Spinal cord (tissue), 10 donors: ENCODE results near the gene TMEM98. TPM values are rescaled to one million over a fixed set of nuclear protein-coding genes. Genes with fewer than 3 reads are reported as not detected.

Source experiments
- DNase-seq, 6 donors: peaks; one replicate each; pipeline versions ENCODE4 v3.0.0 to v3.0.0-alpha.2; 2013 to 2015; ENCODE audit warnings: low spot score in 6 of 6, low read depth in 4 of 6
- H3K27ac ChIP-seq: one replicate; pipeline ENCODE4 v1.5.1; 2013; ENCODE audit warnings: low read depth, low read length, control low read depth
- H3K27me3 ChIP-seq: one replicate; pipeline ENCODE4 v1.6.1; 2013; ENCODE audit warnings: low read length; ENCODE audit not compliant: control insufficient read depth, insufficient read depth
- H3K36me3 ChIP-seq: one replicate; pipeline ENCODE4 v1.6.1; 2013; ENCODE audit warnings: low read length; ENCODE audit not compliant: control insufficient read depth, insufficient read depth
- H3K4me1 ChIP-seq: one replicate; pipeline ENCODE4 v1.6.1; 2013; ENCODE audit warnings: low read length; ENCODE audit not compliant: control insufficient read depth, insufficient read depth
- H3K4me3 ChIP-seq: one replicate; pipeline ENCODE4 v1.5.1; 2013; ENCODE audit warnings: low read depth, low read length, control low read depth
- H3K9me3 ChIP-seq: one replicate; pipeline ENCODE4 v1.6.1; 2013; ENCODE audit warnings: low read length; ENCODE audit not compliant: control insufficient read depth, insufficient read depth
- WGBS: methylation state at CpG from one replicate; pipeline ENCODE4 v1.1.5; 2013; ENCODE audit warnings: missing lambda C conversion rate; ENCODE audit not compliant: insufficient coverage; 5-methylcytosine and 5-hydroxymethylcytosine counted together
- polyA plus RNA-seq, 2 donors: library from polyadenylated mRNA; unstranded; fragments of 120-200 nt; gene quantifications; one replicate each; pipeline ENCODE4 v1.2.1, GENCODE V29; 2013; ENCODE audit not compliant: insufficient read length in 2 of 2
- total RNA-seq, 2 donors: library from RNA; depleted of rRNA in 1 of 2; stranded (reverse); fragments of 120-200 nt in 1 of 2; fragments of >200 nt in 1 of 2; gene quantifications; one replicate each; pipeline versions ENCODE4 v1.2.3 to v1.2.4, GENCODE V29; 2013 to 2014
- donor health status: healthy.

TMEM98 gene
- total and polyA plus RNA-seq, 4 donors: 62.7 to 102 (median 79.4) TPM

DNA sequence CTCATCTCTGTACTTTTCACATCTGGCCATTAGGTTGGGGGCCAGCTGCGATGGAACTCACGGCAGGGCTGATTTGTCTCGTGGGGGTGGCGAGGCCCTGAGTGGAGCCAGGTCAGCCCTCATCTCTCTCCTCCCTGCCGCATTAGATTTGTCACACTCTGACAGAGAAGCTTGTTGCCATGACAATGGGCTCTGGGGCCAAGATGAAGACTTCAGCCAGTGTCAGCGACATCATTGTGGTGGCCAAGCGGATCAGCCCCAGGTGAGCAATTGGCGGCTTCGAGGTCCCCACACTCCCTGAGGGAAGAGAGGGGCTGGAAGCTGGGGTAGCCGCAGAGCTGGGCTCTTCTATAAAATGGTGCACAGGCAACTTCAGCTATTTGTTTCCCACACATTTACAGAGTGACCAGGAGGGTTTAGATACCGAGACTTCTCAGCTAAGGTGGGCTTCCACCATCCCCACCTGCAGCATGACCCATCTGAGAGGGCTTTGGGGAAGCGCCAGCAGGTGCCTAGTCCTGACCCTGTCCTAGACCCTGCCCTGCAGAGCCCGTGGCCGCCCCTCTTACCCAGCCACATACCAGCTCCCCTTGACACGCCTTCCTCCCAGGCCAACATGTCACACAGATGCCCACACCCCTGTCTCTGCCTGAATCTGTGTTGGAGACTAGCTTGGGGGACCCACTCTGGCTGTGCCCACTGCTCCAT is 8.4 kb downstream of the TMEM98 start:
- WGBS: 65% methylated on average over 12 of the region's 15 CpGs
- H3K9me3 ChIP-seq: no peaks in the 10 kb centered on the region
- no peak overlapping the region for H3K4me3 ChIP-seq
- peaks cover 37% of the 10 kb centered on the region for H3K36me3 ChIP-seq
- no peak overlapping the region for H3K27ac ChIP-seq
- H3K4me1 ChIP-seq: peaks cover 18% of the 10 kb centered on the region
- DNase-seq: peak in 1 of 6 donors; percentile 59
- no peaks in the 10 kb centered on the region for H3K27me3 ChIP-seq

DNA sequence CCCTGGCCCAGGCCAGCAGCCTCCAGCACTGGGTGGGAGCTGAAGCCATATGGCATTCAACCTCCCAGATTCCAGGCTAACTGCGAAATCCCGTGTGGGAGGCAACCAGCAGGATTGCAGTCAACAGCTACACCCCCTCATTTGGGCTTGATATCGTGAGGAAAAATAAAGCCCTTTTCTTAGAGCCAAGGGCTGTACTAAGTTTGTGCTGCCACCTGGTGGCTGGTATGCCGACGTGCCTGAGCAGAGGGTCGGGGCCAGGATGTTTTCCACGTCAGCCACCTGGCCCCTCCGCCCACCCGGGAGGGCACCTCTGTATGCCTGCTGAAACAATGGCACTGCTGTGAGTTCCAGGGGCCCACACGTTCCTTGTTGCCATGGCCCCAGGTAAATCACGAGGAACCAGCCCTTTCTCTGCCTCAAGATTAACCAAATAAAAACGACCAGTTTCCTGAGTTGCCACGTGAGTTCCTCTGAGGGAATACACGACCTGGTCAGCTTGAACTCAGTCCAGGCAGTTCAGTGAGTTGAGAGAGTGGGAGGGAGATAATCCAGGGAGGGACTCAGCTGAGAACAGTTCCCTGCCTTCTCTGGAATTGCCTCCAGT is 9.0 kb downstream of the TMEM98 start:
- H3K27ac ChIP-seq: no peak overlapping the region
- H3K4me3 ChIP-seq: no peak overlapping the region
- peaks cover 18% of the 10 kb centered on the region for H3K4me1 ChIP-seq
- peaks cover 35% of the 10 kb centered on the region for H3K36me3 ChIP-seq
- no peaks in the 10 kb centered on the region for H3K27me3 ChIP-seq
- H3K9me3 ChIP-seq: no peaks in the 10 kb centered on the region
- 23% methylated on average over 14 of the region's 14 CpGs for WGBS
- DNase-seq: peak in 2 of 6 donors; percentile 81 to 87

DNA sequence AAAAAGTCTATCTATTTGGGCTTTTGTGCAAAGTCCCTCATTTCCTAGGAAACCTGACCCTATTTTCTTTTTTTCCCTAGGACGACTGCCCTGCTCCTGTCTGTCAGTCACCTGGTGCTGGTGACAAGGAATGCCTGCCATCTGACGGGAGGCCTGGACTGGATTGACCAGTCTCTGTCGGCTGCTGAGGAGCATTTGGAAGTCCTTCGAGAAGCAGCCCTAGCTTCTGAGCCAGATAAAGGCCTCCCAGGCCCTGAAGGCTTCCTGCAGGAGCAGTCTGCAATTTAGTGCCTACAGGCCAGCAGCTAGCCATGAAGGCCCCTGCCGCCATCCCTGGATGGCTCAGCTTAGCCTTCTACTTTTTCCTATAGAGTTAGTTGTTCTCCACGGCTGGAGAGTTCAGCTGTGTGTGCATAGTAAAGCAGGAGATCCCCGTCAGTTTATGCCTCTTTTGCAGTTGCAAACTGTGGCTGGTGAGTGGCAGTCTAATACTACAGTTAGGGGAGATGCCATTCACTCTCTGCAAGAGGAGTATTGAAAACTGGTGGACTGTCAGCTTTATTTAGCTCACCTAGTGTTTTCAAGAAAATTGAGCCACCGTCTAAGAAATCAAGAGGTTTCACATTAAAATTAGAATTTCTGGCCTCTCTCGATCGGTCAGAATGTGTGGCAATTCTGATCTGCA is 12.9 kb downstream of the TMEM98 start:
- Histone ChIP-seq H3K4me1 (peaks cover 18% of the 10 kb centered on the region), H3K27me3 (no peaks in the 10 kb centered on the region), H3K27ac (no peak overlapping the region), H3K4me3 (no peak overlapping the region), H3K36me3 (peaks cover 29% of the 10 kb centered on the region), H3K9me3 (no peaks in the 10 kb centered on the region)
- WGBS: 96% methylated on average over 6 of the region's 10 CpGs
- DNase-seq: peak in 2 of 6 donors; percentile 27 to 77

DNA sequence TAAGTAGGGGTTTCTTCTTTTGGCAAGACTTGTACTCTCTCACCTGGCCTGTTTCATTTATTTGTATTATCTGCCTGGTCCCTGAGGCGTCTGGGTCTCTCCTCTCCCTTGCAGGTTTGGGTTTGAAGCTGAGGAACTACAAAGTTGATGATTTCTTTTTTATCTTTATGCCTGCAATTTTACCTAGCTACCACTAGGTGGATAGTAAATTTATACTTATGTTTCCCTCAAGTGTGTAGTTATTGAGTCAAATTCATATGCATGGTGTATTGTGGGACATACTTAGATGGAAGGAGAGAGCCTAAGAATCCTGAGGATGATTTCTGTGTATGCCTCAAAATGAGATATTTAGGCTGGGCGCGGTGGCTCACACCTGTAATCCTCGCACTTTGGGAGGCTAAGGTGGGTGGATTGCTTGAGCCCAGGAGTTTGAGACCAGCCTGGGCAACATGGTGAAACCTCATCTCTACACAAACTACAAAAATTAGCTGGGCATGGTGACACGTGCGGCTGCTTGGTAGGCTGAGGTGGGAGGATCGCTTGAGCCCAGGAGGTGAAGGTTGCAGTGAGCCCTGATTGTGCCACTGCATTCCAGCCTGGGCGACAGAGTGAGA is 13.6 kb downstream of the TMEM98 start:
- H3K9me3 ChIP-seq: no peaks in the 10 kb centered on the region

DNA sequence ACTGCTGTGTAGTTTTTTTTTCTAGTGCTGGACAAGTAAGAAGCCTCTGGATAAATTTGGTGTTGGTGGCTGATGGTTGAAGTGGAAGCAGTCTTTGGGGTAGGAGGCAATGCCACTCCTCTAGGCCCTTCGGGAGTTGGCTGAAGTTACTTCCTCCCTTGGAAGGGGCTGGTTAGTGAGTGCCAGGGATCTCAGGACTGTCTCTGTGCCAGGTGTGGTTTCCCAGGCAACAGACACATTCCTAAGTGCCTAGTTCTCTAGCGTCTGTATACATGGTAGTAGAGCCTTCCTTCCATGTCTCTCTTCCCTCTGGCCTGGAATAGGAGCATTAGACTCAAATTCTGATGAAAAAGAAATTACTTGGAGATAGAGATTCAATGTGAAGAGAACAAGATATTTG is 15.3 kb downstream of the TMEM98 start:
- Histone ChIP-seq H3K4me1 (peaks cover 4% of the 10 kb centered on the region), H3K4me3 (no peak overlapping the region), H3K36me3 (peaks cover 15% of the 10 kb centered on the region), H3K27ac (no peak overlapping the region), H3K9me3 (no peaks in the 10 kb centered on the region), H3K27me3 (no peaks in the 10 kb centered on the region)
- DNase-seq: peak in 1 of 6 donors; percentile 53
- WGBS: no CpG with 5 or more reads among the region's 2 CpGs

More for the DNA sequence above, 13.6 kb downstream of the TMEM98 start:
- Histone ChIP-seq H3K27me3 (no peaks in the 10 kb centered on the region), H3K4me3 (no peak overlapping the region), H3K4me1 (peaks cover 12% of the 10 kb centered on the region), H3K36me3 (peaks cover 22% of the 10 kb centered on the region), H3K27ac (no peak overlapping the region)
- no peak for DNase-seq
- no CpG with 5 or more reads among the region's 8 CpGs for WGBS

DNA sequence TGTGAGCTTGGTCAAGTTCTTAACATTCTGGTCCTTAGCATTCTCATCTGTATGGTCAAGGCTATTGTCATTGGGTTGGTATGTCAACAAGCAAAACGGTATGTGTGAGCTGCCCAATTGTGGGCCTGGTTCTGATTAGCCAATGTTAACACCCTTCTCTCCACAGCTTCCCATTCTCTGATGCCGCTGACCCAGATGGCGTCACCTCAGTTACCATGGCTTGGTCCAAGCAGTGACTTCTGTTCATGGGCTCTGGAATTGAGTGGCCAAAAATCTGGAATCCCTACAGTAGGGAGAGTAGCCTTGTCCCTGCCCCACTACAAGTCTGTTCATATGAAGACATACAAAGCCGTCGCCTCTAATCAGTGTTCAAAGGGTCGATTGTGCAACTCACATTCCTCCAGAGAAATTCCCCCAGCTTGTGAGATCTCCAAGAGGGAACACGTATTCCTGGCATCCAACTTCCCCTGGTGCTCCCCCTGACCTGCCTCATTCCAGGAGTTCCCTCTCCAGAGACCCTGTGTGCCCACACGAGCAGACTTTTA is 15.8 kb downstream of the TMEM98 start:
- no peak for DNase-seq
- H3K4me3 ChIP-seq: no peak overlapping the region
- WGBS: 77% methylated on average over 6 of the region's 8 CpGs
- no peaks in the 10 kb centered on the region for H3K9me3 ChIP-seq
- peaks cover 4% of the 10 kb centered on the region for H3K4me1 ChIP-seq
- H3K27me3 ChIP-seq: no peaks in the 10 kb centered on the region
- peaks cover 15% of the 10 kb centered on the region for H3K36me3 ChIP-seq
- H3K27ac ChIP-seq: no peak overlapping the region

DNA sequence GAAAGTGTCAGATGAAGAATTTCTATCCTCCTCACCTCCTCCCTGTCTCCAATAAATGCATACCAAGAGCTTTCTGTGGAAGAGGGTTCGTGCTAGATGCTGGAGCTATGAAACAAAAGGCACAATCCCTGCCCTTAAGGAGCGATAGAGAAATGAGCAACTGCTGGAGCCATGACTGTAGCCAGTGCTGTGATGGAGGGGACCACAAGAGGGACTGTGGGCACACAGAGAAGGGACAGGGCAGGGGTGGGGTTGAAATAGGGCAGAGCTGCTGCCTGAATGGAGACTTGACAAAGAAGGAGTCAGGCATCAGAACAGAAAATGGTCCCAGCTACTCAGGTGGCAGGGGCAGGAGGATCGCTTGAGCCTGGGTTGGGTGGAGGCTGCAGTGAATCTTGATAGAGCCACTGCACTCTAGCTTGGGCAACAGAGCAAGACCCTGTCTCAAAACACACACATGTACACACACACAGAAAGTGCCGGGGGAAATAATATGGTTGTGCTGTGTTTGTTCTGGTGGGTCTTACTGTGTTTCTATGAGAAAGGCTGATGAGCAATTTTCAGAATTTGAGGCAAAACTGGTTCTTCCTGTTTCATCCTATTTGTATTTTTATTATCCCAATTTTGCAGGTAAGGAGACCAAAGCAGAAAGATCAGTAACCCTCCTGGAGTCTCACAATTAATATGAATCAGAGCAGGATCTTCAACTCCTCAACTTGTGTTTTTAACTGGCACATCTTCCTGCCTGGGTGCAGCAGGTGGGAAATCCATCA is 16.5 kb downstream of the TMEM98 start:
- WGBS: 84% methylated on average over 2 of the region's 4 CpGs
- H3K36me3 ChIP-seq: peaks cover 13% of the 10 kb centered on the region
- peak overlapping the region; percentile 43 for H3K27ac ChIP-seq

DNA sequence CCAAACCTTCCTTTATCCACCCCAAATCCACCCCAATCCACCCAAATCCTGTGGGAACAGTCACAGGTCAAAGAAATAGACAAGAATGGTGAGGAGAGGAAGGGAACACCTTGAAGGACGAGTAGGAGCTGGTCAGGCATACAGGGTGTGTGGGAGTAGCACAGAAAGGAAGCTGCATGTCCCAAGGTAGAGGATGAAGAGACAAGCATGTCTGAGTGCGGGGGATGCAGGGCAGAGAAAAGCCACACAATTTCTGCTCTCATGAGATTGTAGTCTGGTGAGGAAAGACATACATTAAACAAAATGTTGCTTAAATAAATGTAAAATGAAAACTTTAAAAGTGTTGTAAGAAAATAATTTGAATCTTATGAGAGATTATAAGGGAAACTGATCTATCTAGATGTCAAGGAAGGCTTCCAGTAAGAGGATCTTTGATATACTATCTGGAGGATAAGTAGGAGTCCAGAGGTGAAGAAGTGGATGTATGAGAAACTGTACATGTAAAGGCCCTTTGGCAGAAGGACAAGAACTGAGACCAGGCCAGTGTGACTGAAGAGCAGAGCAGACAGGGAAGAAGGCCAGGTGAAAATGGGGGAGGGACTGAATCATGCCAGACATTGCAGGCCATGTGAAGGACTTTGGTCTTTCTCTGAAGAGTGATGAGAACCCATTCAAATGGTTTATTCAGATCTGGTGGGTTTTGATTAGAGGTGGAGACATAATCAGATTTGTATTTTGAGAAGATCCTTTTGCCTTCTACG is 18.6 kb downstream of the TMEM98 start:
- no peak for DNase-seq
- Histone ChIP-seq H3K9me3 (no peaks in the 10 kb centered on the region), H3K27ac (no peak overlapping the region), H3K4me1 (no peaks in the 10 kb centered on the region), H3K27me3 (no peaks in the 10 kb centered on the region), H3K4me3 (no peak overlapping the region), H3K36me3 (peaks cover 3% of the 10 kb centered on the region)
- 84% methylated on average over 2 of the region's 3 CpGs for WGBS

More for the DNA sequence above, 16.5 kb downstream of the TMEM98 start:
- no peaks in the 10 kb centered on the region for H3K9me3 ChIP-seq
- DNase-seq: no peak
- no peaks in the 10 kb centered on the region for H3K27me3 ChIP-seq
- H3K4me3 ChIP-seq: no peak overlapping the region
- peaks cover 4% of the 10 kb centered on the region for H3K4me1 ChIP-seq
